OCI-LY1 (cell line): ENCODE measurements around the gene KRTAP4-5.

Experiments
- EZH2 ChIP-seq: fragments of 200-600 bp; sonication (generic), shearing (Covaris generic); IDR thresholded peaks from 2 replicates; pipeline ENCODE4 v1.8.0; 2017; ENCODE audit warnings: borderline replicate concordance, mixed run types, mild to moderate bottlenecking, antibody characterized with exemption, low read length, moderate library complexity, mixed read lengths
- TF ChIP-seq, protein P1 (sequence below): fragments of 200-600 bp; sonication (generic), shearing (Covaris generic); IDR thresholded peaks from 2 replicates; pipeline ENCODE4 v1.5.1; 2017; ENCODE audit warnings: mild to moderate bottlenecking, antibody characterized with exemption, low read length, moderate library complexity, mixed read lengths

- TF ChIP-seq, protein P1, sequence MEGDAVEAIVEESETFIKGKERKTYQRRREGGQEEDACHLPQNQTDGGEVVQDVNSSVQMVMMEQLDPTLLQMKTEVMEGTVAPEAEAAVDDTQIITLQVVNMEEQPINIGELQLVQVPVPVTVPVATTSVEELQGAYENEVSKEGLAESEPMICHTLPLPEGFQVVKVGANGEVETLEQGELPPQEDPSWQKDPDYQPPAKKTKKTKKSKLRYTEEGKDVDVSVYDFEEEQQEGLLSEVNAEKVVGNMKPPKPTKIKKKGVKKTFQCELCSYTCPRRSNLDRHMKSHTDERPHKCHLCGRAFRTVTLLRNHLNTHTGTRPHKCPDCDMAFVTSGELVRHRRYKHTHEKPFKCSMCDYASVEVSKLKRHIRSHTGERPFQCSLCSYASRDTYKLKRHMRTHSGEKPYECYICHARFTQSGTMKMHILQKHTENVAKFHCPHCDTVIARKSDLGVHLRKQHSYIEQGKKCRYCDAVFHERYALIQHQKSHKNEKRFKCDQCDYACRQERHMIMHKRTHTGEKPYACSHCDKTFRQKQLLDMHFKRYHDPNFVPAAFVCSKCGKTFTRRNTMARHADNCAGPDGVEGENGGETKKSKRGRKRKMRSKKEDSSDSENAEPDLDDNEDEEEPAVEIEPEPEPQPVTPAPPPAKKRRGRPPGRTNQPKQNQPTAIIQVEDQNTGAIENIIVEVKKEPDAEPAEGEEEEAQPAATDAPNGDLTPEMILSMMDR, result no peak
- TF ChIP-seq EZH2, result no peak
These were observed 38.3 kb downstream of the KRTAP4-5 start for GRCh38 chr17:41111151-41111885.
